IgD-negative memory B cell (primary cell): ENCODE results near the gene FAM98B. TPM values are rescaled to one million over a fixed set of nuclear protein-coding genes. Genes with fewer than 3 reads are reported as not detected.

Experiments used
- H3K27ac Mint-ChIP-seq, 3 donors: one replicate each; pipeline ENCODE4 v1.8.0; 2020 to 2022; ENCODE audit warnings: mild to moderate bottlenecking in 3 of 3, mixed read lengths in 3 of 3, moderate library complexity in 1 of 3
- H3K27me3 Mint-ChIP-seq: one replicate; pipeline ENCODE4 v1.8.0; 2021; ENCODE audit warnings: mixed read lengths
- H3K36me3 Mint-ChIP-seq: one replicate; pipeline ENCODE4 v1.8.0; 2020; ENCODE audit warnings: mild to moderate bottlenecking, mixed read lengths
- H3K4me1 Mint-ChIP-seq, 3 donors: one replicate each; pipeline ENCODE4 v1.8.0; 2020 to 2022; ENCODE audit warnings: mixed read lengths in 3 of 3, mild to moderate bottlenecking in 1 of 3
- H3K4me3 Mint-ChIP-seq, 4 donors: one replicate each; pipeline ENCODE4 v1.8.0; 2020 to 2022; ENCODE audit warnings: mild to moderate bottlenecking in 4 of 4, mixed read lengths in 4 of 4, moderate library complexity in 3 of 4
- H3K9me3 Mint-ChIP-seq, 3 donors: one replicate each; pipeline ENCODE4 v1.8.0; 2020 to 2021; ENCODE audit warnings: mixed read lengths in 3 of 3, mild to moderate bottlenecking in 1 of 3
- polyA plus RNA-seq: library from polyadenylated mRNA; unstranded; fragments of 300-500 nt; fragmentation: Illumina TruSeq; gene quantifications from one replicate; pipeline ENCODE4 v1.2.3, GENCODE V29; 2021

FAM98B gene
- polyA plus RNA-seq, 1 donor from 2014 or later = 2.1 TPM

DNA sequence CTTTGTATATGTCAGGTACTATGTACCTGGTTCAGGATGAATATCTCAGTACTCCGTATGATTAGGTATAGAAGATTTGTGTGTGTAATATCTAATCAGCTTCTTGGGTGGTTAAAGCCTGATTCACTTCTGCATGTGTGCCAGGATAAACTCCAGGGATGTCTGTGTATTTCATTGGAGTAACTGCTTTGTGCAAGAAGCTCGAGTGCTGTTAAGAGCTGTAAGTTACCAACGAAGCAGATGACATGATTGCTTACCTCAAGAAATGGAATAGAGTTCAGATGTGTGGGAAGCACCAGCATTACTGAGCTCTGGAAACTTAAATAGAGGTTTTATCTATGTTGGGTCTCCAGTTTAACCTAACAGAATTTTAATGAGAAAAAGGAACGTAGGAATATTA, 23.7 kb downstream of the FAM98B start:
- Mint-ChIP-seq H3K27ac (no peak overlapping the region), H3K4me3 (no peak overlapping the region), H3K4me1 (peaks cover 0 to 10% (median 5%) of the 10 kb centered on the region in 3 donors), H3K27me3 (no peaks in the 10 kb centered on the region), H3K36me3 (no peaks in the 10 kb centered on the region), H3K9me3 (no peaks in the 10 kb centered on the region)

DNA sequence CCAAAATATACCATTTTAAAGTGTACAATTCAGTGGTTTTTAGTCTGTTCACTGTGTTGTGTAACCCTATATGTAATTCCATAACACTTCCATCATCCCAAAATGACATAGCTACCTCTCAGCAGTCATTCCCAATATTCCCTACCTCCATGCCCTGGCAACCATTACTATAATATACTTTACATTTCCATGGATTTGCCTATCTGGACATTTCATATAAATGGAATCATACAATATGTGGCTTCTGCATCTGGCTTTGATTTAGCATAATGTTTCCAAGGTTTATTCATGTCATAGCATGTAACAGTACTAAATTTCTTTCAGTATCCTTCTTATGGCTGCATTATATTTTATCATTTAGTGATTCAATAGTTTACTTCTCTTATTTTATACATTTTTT, 25.3 kb downstream of the FAM98B start:
- no peak overlapping the region for H3K4me3 Mint-ChIP-seq
- H3K4me1 Mint-ChIP-seq = peaks cover 0 to 7% (median 7%) of the 10 kb centered on the region in 3 donors
- no peaks in the 10 kb centered on the region for H3K36me3 Mint-ChIP-seq
- H3K9me3 Mint-ChIP-seq = no peaks in the 10 kb centered on the region
- no peak overlapping the region for H3K27ac Mint-ChIP-seq
- no peaks in the 10 kb centered on the region for H3K27me3 Mint-ChIP-seq

DNA sequence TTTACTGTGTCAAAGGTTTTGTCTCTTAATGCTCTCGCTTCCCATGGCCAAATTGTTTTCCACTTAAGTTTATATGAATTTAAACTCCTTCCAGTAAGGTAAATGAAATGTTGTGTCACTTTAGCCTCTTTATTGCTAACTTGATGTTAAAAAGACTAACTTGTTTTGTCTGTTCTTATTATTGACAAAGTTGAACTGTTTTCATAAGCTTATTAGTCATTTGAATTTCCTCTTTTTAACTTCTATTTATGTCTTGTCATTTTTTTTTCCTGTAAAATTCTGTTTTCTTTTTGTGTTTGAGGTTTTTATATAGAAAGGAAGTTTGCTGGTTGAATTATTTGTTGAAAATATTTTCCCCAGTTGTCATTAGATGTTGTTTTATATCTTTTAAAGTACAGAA, 25.8 kb downstream of the FAM98B start:
- peaks cover 0 to 7% (median 6%) of the 10 kb centered on the region in 3 donors for H3K4me1 Mint-ChIP-seq
- no peaks in the 10 kb centered on the region for H3K9me3 Mint-ChIP-seq
- H3K4me3 Mint-ChIP-seq = no peak overlapping the region
- H3K36me3 Mint-ChIP-seq = no peaks in the 10 kb centered on the region
- no peaks in the 10 kb centered on the region for H3K27me3 Mint-ChIP-seq
- H3K27ac Mint-ChIP-seq = no peak overlapping the region

GRCh38 chr15:38481113-38481512, 27.2 kb downstream of the FAM98B start:
- H3K4me3 Mint-ChIP-seq = no peak overlapping the region
- H3K4me1 Mint-ChIP-seq = peaks cover 0 to 7% (median 6%) of the 10 kb centered on the region in 3 donors
- H3K27ac Mint-ChIP-seq = no peak overlapping the region
- H3K27me3 Mint-ChIP-seq = no peaks in the 10 kb centered on the region
- no peaks in the 10 kb centered on the region for H3K9me3 Mint-ChIP-seq
- no peaks in the 10 kb centered on the region for H3K36me3 Mint-ChIP-seq

GRCh38 chr15:38481761-38482160, 27.8 kb downstream of the FAM98B start:
- no peaks in the 10 kb centered on the region for H3K27me3 Mint-ChIP-seq
- H3K36me3 Mint-ChIP-seq = no peaks in the 10 kb centered on the region
- H3K9me3 Mint-ChIP-seq = no peaks in the 10 kb centered on the region
- no peak overlapping the region for H3K4me3 Mint-ChIP-seq
- no peak overlapping the region for H3K27ac Mint-ChIP-seq
- peaks cover 0 to 7% (median 6%) of the 10 kb centered on the region in 3 donors for H3K4me1 Mint-ChIP-seq

DNA sequence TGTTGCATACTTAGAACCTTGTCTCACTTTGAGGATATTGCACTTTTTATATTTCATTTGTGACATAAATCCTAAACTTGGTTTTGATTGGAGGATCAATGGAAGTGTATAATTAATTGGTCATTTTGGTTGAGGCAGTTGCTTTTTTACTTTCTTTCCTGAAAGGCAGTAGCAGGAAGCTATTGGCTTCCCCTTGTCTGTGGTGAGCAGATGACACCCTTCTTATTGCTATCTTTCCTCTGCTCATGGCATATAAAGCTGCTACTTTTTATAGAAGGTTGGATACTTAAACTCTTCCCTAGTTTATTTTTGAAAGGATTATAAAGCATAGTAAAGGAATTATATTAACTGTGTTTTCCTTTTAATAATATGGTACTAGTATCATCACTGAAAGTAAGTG, 28.6 kb downstream of the FAM98B start:
- Mint-ChIP-seq H3K27me3 (no peaks in the 10 kb centered on the region), H3K9me3 (no peaks in the 10 kb centered on the region), H3K27ac (peak overlapping the region in 1 of 3 donors; percentile 23), H3K4me1 (peaks cover 0 to 8% (median 7%) of the 10 kb centered on the region in 3 donors), H3K36me3 (no peaks in the 10 kb centered on the region), H3K4me3 (no peak overlapping the region)

- no peaks in the 10 kb centered on the region for H3K9me3 Mint-ChIP-seq
- no peak overlapping the region for H3K4me3 Mint-ChIP-seq
- H3K27me3 Mint-ChIP-seq = no peaks in the 10 kb centered on the region
- no peaks in the 10 kb centered on the region for H3K36me3 Mint-ChIP-seq
- H3K27ac Mint-ChIP-seq = peak overlapping the region in 1 of 3 donors; percentile 80
- H3K4me1 Mint-ChIP-seq = peaks cover 0 to 7% (median 5%) of the 10 kb centered on the region in 3 donors
Measured at GRCh38 chr15:38486936-38487335, 33.0 kb downstream of the FAM98B start.

- H3K4me1 Mint-ChIP-seq = peaks cover 0 to 5% (median 3%) of the 10 kb centered on the region in 3 donors
- H3K9me3 Mint-ChIP-seq = no peaks in the 10 kb centered on the region
- peak overlapping the region in 1 of 3 donors; percentile 48 for H3K27ac Mint-ChIP-seq
- H3K27me3 Mint-ChIP-seq = no peaks in the 10 kb centered on the region
- no peaks in the 10 kb centered on the region for H3K36me3 Mint-ChIP-seq
- H3K4me3 Mint-ChIP-seq = no peak overlapping the region
Measured at GRCh38 chr15:38487378-38487777, 33.5 kb downstream of the FAM98B start.

DNA sequence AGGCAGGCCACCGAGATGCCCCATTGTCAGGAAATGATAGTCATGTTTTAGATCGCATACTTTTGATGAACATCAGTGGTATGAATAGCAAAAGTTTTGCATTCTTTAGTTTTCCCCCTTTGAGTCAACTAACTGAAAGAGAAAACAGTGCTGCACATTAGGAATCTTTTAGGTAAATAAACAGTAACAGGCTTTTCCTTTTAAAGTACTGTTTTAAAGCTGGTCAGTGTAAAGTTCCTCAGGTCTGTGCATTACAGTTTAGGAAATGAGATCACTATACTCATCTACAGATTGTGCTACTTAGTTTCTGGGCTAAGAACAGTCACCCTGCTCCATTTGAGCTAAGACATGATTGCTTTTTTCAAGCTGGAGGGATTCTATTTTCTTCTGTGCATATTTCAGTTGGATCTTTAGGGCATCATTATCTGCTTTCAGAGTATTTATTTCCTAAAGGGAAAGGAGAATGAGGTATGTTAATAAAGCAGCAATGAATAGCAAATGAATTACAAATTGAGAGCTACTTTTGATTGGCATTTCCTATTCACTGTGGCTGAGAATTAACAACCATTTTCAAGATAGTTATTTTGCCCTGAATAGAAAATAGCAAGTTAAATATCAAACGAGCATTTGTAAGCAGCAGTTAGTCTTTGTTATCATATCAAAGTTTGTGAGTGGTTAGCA, 36.5 kb downstream of the FAM98B start:
- H3K4me3 Mint-ChIP-seq = no peak overlapping the region
- peaks cover 0 to 3% (median 2%) of the 10 kb centered on the region in 3 donors for H3K4me1 Mint-ChIP-seq
- no peaks in the 10 kb centered on the region for H3K27me3 Mint-ChIP-seq
- H3K9me3 Mint-ChIP-seq = no peaks in the 10 kb centered on the region
- H3K27ac Mint-ChIP-seq = no peak overlapping the region
- peaks cover 3% of the 10 kb centered on the region for H3K36me3 Mint-ChIP-seq

DNA sequence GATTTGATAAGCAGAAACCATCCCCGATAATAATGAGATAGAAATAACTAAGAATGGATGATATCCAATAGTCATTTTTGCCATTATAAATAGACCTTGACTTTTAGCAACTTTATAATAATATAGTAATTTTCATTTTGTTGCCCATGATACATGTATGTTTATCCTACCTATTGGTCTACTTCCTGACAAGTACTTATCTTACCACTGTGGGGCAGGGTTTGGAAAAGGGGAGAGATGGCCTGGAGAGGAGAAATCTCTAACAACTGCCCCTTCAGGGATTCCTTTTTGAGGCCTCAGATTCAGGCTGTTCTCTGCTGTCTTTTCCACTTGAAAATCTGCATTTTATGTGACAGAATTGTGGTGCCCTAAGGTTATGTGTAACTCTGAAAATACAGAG, 42.2 kb downstream of the FAM98B start:
- peak overlapping the region in 2 of 3 donors; percentile 2 to 16 for H3K27ac Mint-ChIP-seq
- no peaks in the 10 kb centered on the region for H3K9me3 Mint-ChIP-seq
- peaks cover 12% of the 10 kb centered on the region for H3K36me3 Mint-ChIP-seq
- H3K4me1 Mint-ChIP-seq = peaks cover 0 to 3% (median 0%) of the 10 kb centered on the region in 3 donors
- H3K27me3 Mint-ChIP-seq = no peaks in the 10 kb centered on the region
- no peak overlapping the region for H3K4me3 Mint-ChIP-seq

DNA sequence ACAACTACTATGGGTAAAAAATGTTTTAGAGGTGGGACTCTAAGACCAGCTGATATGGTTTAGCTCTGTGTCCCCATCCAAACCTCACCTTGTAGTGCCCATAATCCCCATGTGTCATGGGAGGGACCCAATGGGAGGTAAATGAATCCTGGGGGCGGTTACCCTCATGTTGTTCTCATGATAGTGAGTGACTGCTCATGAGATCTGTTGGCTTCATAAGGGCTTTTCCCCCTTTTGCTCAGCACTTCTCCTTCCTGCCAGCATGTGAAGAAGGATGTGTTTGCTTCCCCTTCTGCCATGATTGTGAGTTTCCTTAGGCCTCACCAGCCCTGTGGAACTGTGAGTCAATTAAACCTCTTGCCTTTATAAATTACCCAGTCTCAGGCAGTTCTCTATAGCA, 45.7 kb downstream of the FAM98B start:
- peaks cover 13% of the 10 kb centered on the region for H3K36me3 Mint-ChIP-seq
- no peaks in the 10 kb centered on the region for H3K27me3 Mint-ChIP-seq
- H3K4me3 Mint-ChIP-seq = no peak overlapping the region
- no peak overlapping the region for H3K27ac Mint-ChIP-seq
- no peaks in the 10 kb centered on the region for H3K9me3 Mint-ChIP-seq
- peaks cover 0 to 3% (median 0%) of the 10 kb centered on the region in 3 donors for H3K4me1 Mint-ChIP-seq

GRCh38 chr15:38503496-38503895, 49.6 kb downstream of the FAM98B start:
- no peak overlapping the region for H3K27ac Mint-ChIP-seq
- no peak overlapping the region for H3K4me3 Mint-ChIP-seq
- no peaks in the 10 kb centered on the region for H3K27me3 Mint-ChIP-seq
- no peaks in the 10 kb centered on the region for H3K9me3 Mint-ChIP-seq
- peaks cover 13% of the 10 kb centered on the region for H3K36me3 Mint-ChIP-seq
- peaks cover 0 to 2% (median 0%) of the 10 kb centered on the region in 3 donors for H3K4me1 Mint-ChIP-seq

- no peak overlapping the region for H3K4me3 Mint-ChIP-seq
- no peaks in the 10 kb centered on the region for H3K27me3 Mint-ChIP-seq
- H3K4me1 Mint-ChIP-seq = peaks cover 0 to 2% (median 0%) of the 10 kb centered on the region in 3 donors
- no peak overlapping the region for H3K27ac Mint-ChIP-seq
- H3K36me3 Mint-ChIP-seq = peaks cover 11% of the 10 kb centered on the region
- H3K9me3 Mint-ChIP-seq = no peaks in the 10 kb centered on the region
Measured at GRCh38 chr15:38504680-38505467, 50.9 kb downstream of the FAM98B start.

- H3K27ac Mint-ChIP-seq = peak overlapping the region in 1 of 3 donors; percentile 86
- no peak overlapping the region for H3K4me3 Mint-ChIP-seq
- peaks cover 3% of the 10 kb centered on the region for H3K36me3 Mint-ChIP-seq
- H3K4me1 Mint-ChIP-seq = peaks cover 0 to 2% (median 0%) of the 10 kb centered on the region in 3 donors
- H3K27me3 Mint-ChIP-seq = no peaks in the 10 kb centered on the region
- no peaks in the 10 kb centered on the region for H3K9me3 Mint-ChIP-seq
Measured at GRCh38 chr15:38506997-38507396, 53.1 kb downstream of the FAM98B start.

GRCh38 chr15:38507570-38507969, 53.6 kb downstream of the FAM98B start:
- Mint-ChIP-seq H3K4me1 (peaks cover 0 to 2% (median 0%) of the 10 kb centered on the region in 3 donors), H3K9me3 (no peaks in the 10 kb centered on the region), H3K27ac (peak overlapping the region in 2 of 3 donors; percentile 79 to 86), H3K4me3 (no peak overlapping the region), H3K27me3 (no peaks in the 10 kb centered on the region), H3K36me3 (peaks cover 3% of the 10 kb centered on the region)
